Esophagus squamous epithelium (tissue), 5 donors: ENCODE data around the gene CNTN1. TPM values are rescaled to one million over a fixed set of nuclear protein-coding genes. Genes with fewer than 3 reads are reported as not detected.
"Not testable (repeated sequence)": the region's sequence is repeated elsewhere in the genome, so short reads cannot be mapped to it uniquely, and the experiment has no call there.

Experiments used
- DNase-seq: peaks from one replicate; lab custom pipeline; 2025; lab: John Stamatoyannopoulos, UW
- H3K27ac ChIP-seq, 4 donors: fragments of 200-600 bp; sonication (generic); one replicate each; pipeline ENCODE4 v1.5.1; 2016 to 2019; ENCODE audit warnings: mild to moderate bottlenecking in 1 of 4
- H3K27me3 ChIP-seq, 4 donors: fragments of 200-600 bp; sonication (generic); 1 replicate in 3 of 4; 2 replicates in 1 of 4; pipeline versions ENCODE4 v1.5.1 to v1.6.0; 2017 to 2021; ENCODE audit warnings: antibody characterized with exemption in 1 of 4
- H3K36me3 ChIP-seq, 3 donors: fragments of 200-600 bp; sonication (generic); one replicate each; pipeline ENCODE4 v1.5.1; 2016 to 2019
- H3K4me1 ChIP-seq, 3 donors: fragments of 200-600 bp; sonication (generic); one replicate each; pipeline ENCODE4 v1.5.1; 2017 to 2019
- H3K4me3 ChIP-seq, 4 donors: fragments of 200-600 bp; sonication (generic); 1 replicate in 3 of 4; 2 replicates in 1 of 4; pipeline ENCODE4 v1.5.1; 2016 to 2019; ENCODE audit warnings: mild to moderate bottlenecking in 2 of 4, moderate library complexity in 1 of 4
- H3K9me3 ChIP-seq, 3 donors: fragments of 200-600 bp; sonication (generic); one replicate each; pipeline ENCODE4 v1.5.1; 2016 to 2019
- POLR2A ChIP-seq, 4 donors: fragments of 450-650 bp; IDR thresholded peaks; one replicate each; pipeline ENCODE4 v1.6.1; 2017; ENCODE audit warnings: antibody characterized with exemption in 4 of 4, mild to moderate bottlenecking in 4 of 4, moderate library complexity in 3 of 4
- WGBS, 2 donors: methylation state at CpG; one replicate each; pipeline ENCODE4 v1.1.5; 2018; 5-methylcytosine and 5-hydroxymethylcytosine counted together
- intact Hi-C: fragments of 100-400 bp; cut with DNase I; formaldehyde crosslinking; loops from one replicate; pipeline ENCODE4 v1.15.0; 2022
- total RNA-seq, 4 donors: library from RNA; depleted of rRNA; stranded (reverse); fragments of >200 nt; gene quantifications; one replicate each; pipeline ENCODE4 v1.1.0, GENCODE V29; 2016
- TF ChIP-seq, protein P1 (sequence below), 6 experiments: fragments of 450-650 bp in 4 of 6; fragments of 200-600 bp in 2 of 6; sonication (generic) in 2 of 6; IDR thresholded peaks; one replicate each; pipeline ENCODE4 v1.5.1; 2016 to 2019; ENCODE audit warnings: antibody characterized with exemption in 6 of 6, mild to moderate bottlenecking in 4 of 6, moderate library complexity in 4 of 6
- donor health status: DM: yes; HTN: yes; CAD: no.

Gene CNTN1
- total RNA-seq, 4 donors from 2014 or later: 0.83 to 15.7 (median 5.8) TPM

GRCh38 chr12:40727774-40728483, 35.7 kb downstream of the CNTN1 start:
- no peak for TF ChIP-seq POLR2A (IDR thresholded peaks at IDR 0.05)
- TF ChIP-seq, protein P1, sequence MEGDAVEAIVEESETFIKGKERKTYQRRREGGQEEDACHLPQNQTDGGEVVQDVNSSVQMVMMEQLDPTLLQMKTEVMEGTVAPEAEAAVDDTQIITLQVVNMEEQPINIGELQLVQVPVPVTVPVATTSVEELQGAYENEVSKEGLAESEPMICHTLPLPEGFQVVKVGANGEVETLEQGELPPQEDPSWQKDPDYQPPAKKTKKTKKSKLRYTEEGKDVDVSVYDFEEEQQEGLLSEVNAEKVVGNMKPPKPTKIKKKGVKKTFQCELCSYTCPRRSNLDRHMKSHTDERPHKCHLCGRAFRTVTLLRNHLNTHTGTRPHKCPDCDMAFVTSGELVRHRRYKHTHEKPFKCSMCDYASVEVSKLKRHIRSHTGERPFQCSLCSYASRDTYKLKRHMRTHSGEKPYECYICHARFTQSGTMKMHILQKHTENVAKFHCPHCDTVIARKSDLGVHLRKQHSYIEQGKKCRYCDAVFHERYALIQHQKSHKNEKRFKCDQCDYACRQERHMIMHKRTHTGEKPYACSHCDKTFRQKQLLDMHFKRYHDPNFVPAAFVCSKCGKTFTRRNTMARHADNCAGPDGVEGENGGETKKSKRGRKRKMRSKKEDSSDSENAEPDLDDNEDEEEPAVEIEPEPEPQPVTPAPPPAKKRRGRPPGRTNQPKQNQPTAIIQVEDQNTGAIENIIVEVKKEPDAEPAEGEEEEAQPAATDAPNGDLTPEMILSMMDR (IDR thresholded peaks at IDR 0.05): no peak
- H3K36me3 ChIP-seq: no peaks in the 10 kb centered on the region
- DNase-seq: no peak
- 74 to 86% methylated on average over 4 of the region's 4 CpGs for WGBS, 2 donors
- H3K9me3 ChIP-seq: no peaks in the 10 kb centered on the region
- H3K4me3 ChIP-seq: no peak overlapping the region
- H3K4me1 ChIP-seq: no peaks in the 10 kb centered on the region
- intact Hi-C loops: no loop called here
- H3K27ac ChIP-seq: no peak overlapping the region
- no peaks in the 10 kb centered on the region for H3K27me3 ChIP-seq

GRCh38 chr12:40730281-40730680, 38.0 kb downstream of the CNTN1 start:
- 72 to 100% methylated on average over 1 of the region's 1 CpG for WGBS, 2 donors
- no peak overlapping the region for H3K4me3 ChIP-seq
- intact Hi-C loops: no loop called here
- DNase-seq: no peak
- no peaks in the 10 kb centered on the region for H3K4me1 ChIP-seq
- H3K27me3 ChIP-seq: no peaks in the 10 kb centered on the region
- no peaks in the 10 kb centered on the region for H3K9me3 ChIP-seq
- no peaks in the 10 kb centered on the region for H3K36me3 ChIP-seq
- no peak overlapping the region for H3K27ac ChIP-seq
- TF ChIP-seq, protein P1 (IDR thresholded peaks at IDR 0.05): no peak
- no peak for TF ChIP-seq POLR2A (IDR thresholded peaks at IDR 0.05)

- no peaks in the 10 kb centered on the region for H3K36me3 ChIP-seq
- TF ChIP-seq, protein P1 (IDR thresholded peaks at IDR 0.05): no peak
- no peak for TF ChIP-seq POLR2A (IDR thresholded peaks at IDR 0.05)
- DNase-seq: no peak
- no peaks in the 10 kb centered on the region for H3K27me3 ChIP-seq
- H3K27ac ChIP-seq: no peak overlapping the region
- intact Hi-C loops: no loop called here
- H3K4me1 ChIP-seq: no peaks in the 10 kb centered on the region
- H3K4me3 ChIP-seq: no peak overlapping the region
- H3K9me3 ChIP-seq: no peaks in the 10 kb centered on the region
Measured at GRCh38 chr12:40733871-40734270, 41.6 kb downstream of the CNTN1 start.

DNA sequence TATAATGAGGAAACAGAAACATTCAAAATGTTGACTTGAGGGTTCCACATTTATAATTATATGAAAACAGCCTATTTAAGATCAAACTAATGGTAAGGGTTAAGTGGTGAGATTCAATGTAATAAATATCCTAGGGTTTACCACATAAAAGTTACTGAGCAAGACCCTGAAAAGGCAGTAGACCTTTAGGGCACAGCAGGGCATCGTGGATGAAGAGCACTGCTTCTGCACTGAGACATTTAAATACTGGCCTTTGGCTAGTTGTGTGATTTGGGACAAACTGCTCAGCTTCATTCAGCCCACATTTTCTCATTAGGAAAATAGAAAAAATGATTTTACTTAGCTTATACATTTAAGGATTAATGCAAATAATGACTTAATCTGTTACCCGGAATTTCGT, 42.0 kb downstream of the CNTN1 start:
- no peak for TF ChIP-seq POLR2A (IDR thresholded peaks at IDR 0.05)
- TF ChIP-seq, protein P1 (IDR thresholded peaks at IDR 0.05): no peak
- no peaks in the 10 kb centered on the region for H3K4me1 ChIP-seq
- no peak overlapping the region for H3K4me3 ChIP-seq
- 75 to 77% methylated on average over 3 of the region's 3 CpGs for WGBS, 2 donors
- no peaks in the 10 kb centered on the region for H3K27me3 ChIP-seq
- H3K27ac ChIP-seq: no peak overlapping the region
- H3K36me3 ChIP-seq: no peaks in the 10 kb centered on the region
- intact Hi-C loops: no loop called here
- no peaks in the 10 kb centered on the region for H3K9me3 ChIP-seq
- no peak for DNase-seq

- Histone ChIP-seq H3K4me1 (no peaks in the 10 kb centered on the region), H3K9me3 (no peaks in the 10 kb centered on the region), H3K27ac (no peak overlapping the region), H3K4me3 (no peak overlapping the region), H3K27me3 (no peaks in the 10 kb centered on the region), H3K36me3 (no peaks in the 10 kb centered on the region)
- no peak for DNase-seq
- TF ChIP-seq POLR2A (IDR thresholded peaks at IDR 0.05): no peak
- TF ChIP-seq, protein P1 (IDR thresholded peaks at IDR 0.05): no peak
- WGBS, 2 donors: 65 to 72% methylated on average over 3 of the region's 3 CpGs
- intact Hi-C loops: no loop called here
Measured at GRCh38 chr12:40735551-40736230, 43.5 kb downstream of the CNTN1 start.

GRCh38 chr12:40737416-40737815, 45.2 kb downstream of the CNTN1 start:
- H3K9me3 ChIP-seq, DNase-seq, H3K27me3 ChIP-seq, H3K4me1 ChIP-seq, H3K4me3 ChIP-seq, intact Hi-C loops, H3K27ac ChIP-seq, H3K36me3 ChIP-seq: not testable (repeated sequence)
- 92 to 93% methylated on average over 4 of the region's 4 CpGs for WGBS, 2 donors
